Measurements from ENCODE around the gene PSMB1.
A peak's percentile ranks its signal among the peaks of the same experiment; 100 is the strongest.
"Not testable (repeated sequence)": the region's sequence is repeated elsewhere in the genome, so short reads cannot be mapped to it uniquely, and the experiment has no call there.

The PSMB1 gene

GRCh38 chr6:170503414-170503761 lies 49.7 kb downstream of the PSMB1 start:
- FAIRE-seq (no peak), DNase-seq (ENCODE audit: low spot score) (no peak)

GRCh38 chr6:170502733-170503413 lies 50.2 kb downstream of the PSMB1 start:
- FAIRE-seq; DNase-seq (ENCODE audit: low spot score): not testable (repeated sequence)

GRCh38 chr6:170502268-170502667 lies 50.8 kb downstream of the PSMB1 start:
- FAIRE-seq; DNase-seq (ENCODE audit: low spot score): not testable (repeated sequence)

- DNase-seq (ENCODE audit: low spot score) (no peak), FAIRE-seq (no peak)
These were observed 52.0 kb downstream of the PSMB1 start for GRCh38 chr6:170500955-170501590.

GRCh38 chr6:170497841-170498301 lies 55.2 kb downstream of the PSMB1 start:
- DNase-seq (ENCODE audit: low spot score) (peak; percentile 9), FAIRE-seq (no peak)

- DNase-seq (ENCODE audit: low spot score) (no peak), FAIRE-seq (no peak)
These were observed 59.8 kb downstream of the PSMB1 start for GRCh38 chr6:170493354-170493753.

GRCh38 chr6:170490259-170490658 lies 62.8 kb downstream of the PSMB1 start:
- no peak for DNase-seq (ENCODE audit: low spot score)
- FAIRE-seq = no peak

- DNase-seq (ENCODE audit: low spot score) (no peak), FAIRE-seq (no peak)
These were observed 63.3 kb downstream of the PSMB1 start for GRCh38 chr6:170489836-170490235.

GRCh38 chr6:170487707-170488329 lies 65.3 kb downstream of the PSMB1 start:
- DNase-seq (ENCODE audit: low spot score) = no peak
- FAIRE-seq = no peak

GRCh38 chr6:170485159-170485558 lies 67.9 kb downstream of the PSMB1 start:
- FAIRE-seq = no peak
- DNase-seq (ENCODE audit: low spot score) = no peak
